Stimulated activated memory B cell treated with anti-CD40 and anti-IgM and Interleukin-4, amounts not matched to agents 10 μg/mL and 1 μg/mL and 100 μg/mL, for 72 hours (primary cell): ENCODE results near the gene FAM98C.
A peak's percentile ranks its signal among the peaks of the same experiment; 100 is the strongest.

ENCODE experiments used
- ATAC-seq: fragments of 150-1000 bp; cut with Tn5 transposase; 2 replicates; pipeline ENCODE4 v1.10.0; 2021
- H3K27ac Mint-ChIP-seq: one replicate; pipeline ENCODE4 v1.8.0; 2022; ENCODE audit warnings: mild to moderate bottlenecking, mixed read lengths
- H3K27me3 Mint-ChIP-seq: one replicate; pipeline ENCODE4 v1.8.0; 2022; ENCODE audit warnings: mixed read lengths
- H3K36me3 Mint-ChIP-seq: one replicate; pipeline ENCODE4 v1.8.0; 2022; ENCODE audit warnings: mixed read lengths
- H3K4me1 Mint-ChIP-seq: one replicate; pipeline ENCODE4 v1.8.0; 2022; ENCODE audit warnings: mixed read lengths
- H3K4me3 Mint-ChIP-seq: one replicate; pipeline ENCODE4 v1.8.0; 2022; ENCODE audit warnings: mild to moderate bottlenecking, moderate library complexity, mixed read lengths
- H3K9me3 Mint-ChIP-seq: one replicate; pipeline ENCODE4 v1.8.0; 2022; ENCODE audit warnings: mixed read lengths

Gene FAM98C

GRCh38 chr19:38443458-38443999 lies 40.6 kb downstream of the FAM98C start:
- H3K36me3 Mint-ChIP-seq: no peaks in the 10 kb centered on the region
- H3K4me3 Mint-ChIP-seq: no peak overlapping the region
- peaks cover 67% of the 10 kb centered on the region for H3K27me3 Mint-ChIP-seq
- no peak overlapping the region for H3K27ac Mint-ChIP-seq
- no peak for ATAC-seq
- H3K4me1 Mint-ChIP-seq: peaks cover 7% of the 10 kb centered on the region
- H3K9me3 Mint-ChIP-seq: no peaks in the 10 kb centered on the region

- Mint-ChIP-seq H3K27ac (no peak overlapping the region), H3K9me3 (peaks cover 3% of the 10 kb centered on the region), H3K4me1 (peaks cover 7% of the 10 kb centered on the region), H3K36me3 (no peaks in the 10 kb centered on the region), H3K27me3 (peaks cover 67% of the 10 kb centered on the region), H3K4me3 (no peak overlapping the region)
- ATAC-seq: no peak
Measured at GRCh38 chr19:38444026-38444425, 41.1 kb downstream of the FAM98C start.

GRCh38 chr19:38445362-38445761 lies 42.5 kb downstream of the FAM98C start:
- peaks cover 7% of the 10 kb centered on the region for H3K4me1 Mint-ChIP-seq
- no peak for ATAC-seq
- H3K4me3 Mint-ChIP-seq: no peak overlapping the region
- H3K27me3 Mint-ChIP-seq: peaks cover 63% of the 10 kb centered on the region
- H3K27ac Mint-ChIP-seq: no peak overlapping the region
- no peaks in the 10 kb centered on the region for H3K36me3 Mint-ChIP-seq
- H3K9me3 Mint-ChIP-seq: peaks cover 8% of the 10 kb centered on the region

GRCh38 chr19:38448225-38448624 lies 45.3 kb downstream of the FAM98C start:
- ATAC-seq: no peak
- Mint-ChIP-seq H3K4me1 (no peaks in the 10 kb centered on the region), H3K4me3 (no peak overlapping the region), H3K27me3 (peaks cover 35% of the 10 kb centered on the region), H3K9me3 (peaks cover 8% of the 10 kb centered on the region), H3K36me3 (no peaks in the 10 kb centered on the region), H3K27ac (no peak overlapping the region)

- Mint-ChIP-seq H3K27me3 (peaks cover 22% of the 10 kb centered on the region), H3K9me3 (peaks cover 8% of the 10 kb centered on the region), H3K4me1 (no peaks in the 10 kb centered on the region), H3K27ac (no peak overlapping the region), H3K4me3 (no peak overlapping the region), H3K36me3 (no peaks in the 10 kb centered on the region)
- ATAC-seq: no peak
Measured at GRCh38 chr19:38449518-38449917, 46.6 kb downstream of the FAM98C start.

- H3K36me3 Mint-ChIP-seq: no peaks in the 10 kb centered on the region
- no peak for ATAC-seq
Measured at GRCh38 chr19:38451036-38451435, 48.1 kb downstream of the FAM98C start.

GRCh38 chr19:38451629-38452028 lies 48.7 kb downstream of the FAM98C start:
- H3K9me3 Mint-ChIP-seq: peaks cover 8% of the 10 kb centered on the region
- no peak overlapping the region for H3K27ac Mint-ChIP-seq
- H3K27me3 Mint-ChIP-seq: peaks cover under 1% of the 10 kb centered on the region
- no peak overlapping the region for H3K4me3 Mint-ChIP-seq
- H3K36me3 Mint-ChIP-seq: no peaks in the 10 kb centered on the region
- no peaks in the 10 kb centered on the region for H3K4me1 Mint-ChIP-seq
- ATAC-seq: no peak

More at GRCh38 chr19:38451036-38451435, 48.1 kb downstream of the FAM98C start:
- no peaks in the 10 kb centered on the region for H3K4me1 Mint-ChIP-seq
- H3K4me3 Mint-ChIP-seq: no peak overlapping the region
- peaks cover 7% of the 10 kb centered on the region for H3K27me3 Mint-ChIP-seq
- no peak overlapping the region for H3K27ac Mint-ChIP-seq
- peaks cover 8% of the 10 kb centered on the region for H3K9me3 Mint-ChIP-seq

- H3K4me1 Mint-ChIP-seq: no peaks in the 10 kb centered on the region
- ATAC-seq: peak; percentile 58
- no peak overlapping the region for H3K4me3 Mint-ChIP-seq
- H3K27ac Mint-ChIP-seq: no peak overlapping the region
- no peaks in the 10 kb centered on the region for H3K27me3 Mint-ChIP-seq
- peaks cover 8% of the 10 kb centered on the region for H3K9me3 Mint-ChIP-seq
- H3K36me3 Mint-ChIP-seq: no peaks in the 10 kb centered on the region
Measured at GRCh38 chr19:38452430-38453366, 49.8 kb downstream of the FAM98C start.

GRCh38 chr19:38453596-38453995 lies 50.7 kb downstream of the FAM98C start:
- Mint-ChIP-seq H3K4me3 (no peak overlapping the region), H3K27ac (no peak overlapping the region), H3K27me3 (no peaks in the 10 kb centered on the region), H3K36me3 (no peaks in the 10 kb centered on the region), H3K9me3 (peaks cover 8% of the 10 kb centered on the region), H3K4me1 (no peaks in the 10 kb centered on the region)
- ATAC-seq: no peak

- no peak overlapping the region for H3K4me3 Mint-ChIP-seq
- H3K9me3 Mint-ChIP-seq: no peaks in the 10 kb centered on the region
- H3K4me1 Mint-ChIP-seq: no peaks in the 10 kb centered on the region
- no peaks in the 10 kb centered on the region for H3K36me3 Mint-ChIP-seq
- peaks cover 13% of the 10 kb centered on the region for H3K27me3 Mint-ChIP-seq
- no peak for ATAC-seq
- H3K27ac Mint-ChIP-seq: no peak overlapping the region
Measured at GRCh38 chr19:38455031-38455430, 52.1 kb downstream of the FAM98C start.

GRCh38 chr19:38457202-38457601 lies 54.3 kb downstream of the FAM98C start:
- no peaks in the 10 kb centered on the region for H3K4me1 Mint-ChIP-seq
- H3K27me3 Mint-ChIP-seq: peaks cover 21% of the 10 kb centered on the region
- H3K27ac Mint-ChIP-seq: no peak overlapping the region
- no peak overlapping the region for H3K4me3 Mint-ChIP-seq
- no peaks in the 10 kb centered on the region for H3K9me3 Mint-ChIP-seq
- ATAC-seq: no peak
- H3K36me3 Mint-ChIP-seq: no peaks in the 10 kb centered on the region

- ATAC-seq: peak; percentile 21
- Mint-ChIP-seq H3K36me3 (no peaks in the 10 kb centered on the region), H3K27me3 (peaks cover 28% of the 10 kb centered on the region), H3K9me3 (no peaks in the 10 kb centered on the region), H3K4me3 (no peak overlapping the region), H3K27ac (no peak overlapping the region), H3K4me1 (no peaks in the 10 kb centered on the region)
Measured at GRCh38 chr19:38457690-38458405, 55.0 kb downstream of the FAM98C start.
